EH (cell line): ENCODE data around the gene NT5C1B.

ENCODE experiments used
- DNase-seq: peaks from one replicate; pipeline ENCODE4 v3.0.0-alpha.2; 2015; ENCODE audit warnings: low read depth

The NT5C1B gene

GRCh38 chr2:18514526-18515461 lies 74.6 kb downstream of the NT5C1B start:
- peak; percentile 15 for DNase-seq
